HFFc6 (cell line): ENCODE data around the gene MCM10. TPM values are rescaled to one million over a fixed set of nuclear protein-coding genes. Genes with fewer than 3 reads are reported as not detected.

Source experiments
- DNase-seq: peaks from one replicate; pipeline ENCODE4 v3.0.0-alpha.2; 2018
- H3K27ac Mint-ChIP-seq: 2 replicates; pipeline ENCODE4 v1.8.0; 2020; ENCODE audit warnings: mild to moderate bottlenecking, mixed read lengths
- H3K27me3 Mint-ChIP-seq: 2 replicates; pipeline ENCODE4 v1.8.0; 2021; ENCODE audit warnings: mild to moderate bottlenecking, moderate library complexity, mixed read lengths; ENCODE audit not compliant: insufficient read depth
- H3K36me3 Mint-ChIP-seq: 2 replicates; pipeline ENCODE4 v1.8.0; 2021; ENCODE audit warnings: low read depth, mixed read lengths
- H3K4me1 Mint-ChIP-seq: 2 replicates; pipeline ENCODE4 v1.8.0; 2020; ENCODE audit warnings: low read depth, mixed read lengths
- H3K4me3 Mint-ChIP-seq: 2 replicates; pipeline ENCODE4 v1.8.0; 2020; ENCODE audit warnings: mild to moderate bottlenecking, moderate library complexity, mixed read lengths
- H3K9me3 Mint-ChIP-seq: 2 replicates; pipeline ENCODE4 v1.8.0; 2020; ENCODE audit warnings: mild to moderate bottlenecking, mixed read lengths
- long read RNA-seq: library from polyadenylated mRNA; unstranded; transcript quantifications from one replicate; pipeline ENCODE4 v2.0.0, GENCODE V29; 2019
- total RNA-seq, 6 experiments: library from RNA; stranded (reverse); fragmentation: NEBNext Ultra II Directional; extraction: Animal tissue kit (Norgen Biotek cat#: 25700); gene quantifications; 2 replicates in 1 of 6; 3 replicates in 5 of 6; pipeline ENCODE4 v1.2.3, GENCODE V29; 2021
- TF ChIP-seq, protein P1 (sequence below): fragments of 200-600 bp; sonication (generic); IDR thresholded peaks from 2 replicates; pipeline ENCODE4 v1.5.0; 2021; ENCODE audit warnings: antibody characterized with exemption, mild to moderate bottlenecking

Gene MCM10
- 10 to 100 TPM in 5 of 6 experiments, 1 to 10 TPM in 1; 8.3 to 18.4 (median 15.7) TPM for total RNA-seq
- long read RNA-seq, full-length matches to known transcripts, result 2 of 7 reads
- long read RNA-seq, partial matches to known transcripts, result 5 of 7 reads
- long read RNA-seq, other reads (novel, unspliced or antisense), result 0 of 7 reads

DNA sequence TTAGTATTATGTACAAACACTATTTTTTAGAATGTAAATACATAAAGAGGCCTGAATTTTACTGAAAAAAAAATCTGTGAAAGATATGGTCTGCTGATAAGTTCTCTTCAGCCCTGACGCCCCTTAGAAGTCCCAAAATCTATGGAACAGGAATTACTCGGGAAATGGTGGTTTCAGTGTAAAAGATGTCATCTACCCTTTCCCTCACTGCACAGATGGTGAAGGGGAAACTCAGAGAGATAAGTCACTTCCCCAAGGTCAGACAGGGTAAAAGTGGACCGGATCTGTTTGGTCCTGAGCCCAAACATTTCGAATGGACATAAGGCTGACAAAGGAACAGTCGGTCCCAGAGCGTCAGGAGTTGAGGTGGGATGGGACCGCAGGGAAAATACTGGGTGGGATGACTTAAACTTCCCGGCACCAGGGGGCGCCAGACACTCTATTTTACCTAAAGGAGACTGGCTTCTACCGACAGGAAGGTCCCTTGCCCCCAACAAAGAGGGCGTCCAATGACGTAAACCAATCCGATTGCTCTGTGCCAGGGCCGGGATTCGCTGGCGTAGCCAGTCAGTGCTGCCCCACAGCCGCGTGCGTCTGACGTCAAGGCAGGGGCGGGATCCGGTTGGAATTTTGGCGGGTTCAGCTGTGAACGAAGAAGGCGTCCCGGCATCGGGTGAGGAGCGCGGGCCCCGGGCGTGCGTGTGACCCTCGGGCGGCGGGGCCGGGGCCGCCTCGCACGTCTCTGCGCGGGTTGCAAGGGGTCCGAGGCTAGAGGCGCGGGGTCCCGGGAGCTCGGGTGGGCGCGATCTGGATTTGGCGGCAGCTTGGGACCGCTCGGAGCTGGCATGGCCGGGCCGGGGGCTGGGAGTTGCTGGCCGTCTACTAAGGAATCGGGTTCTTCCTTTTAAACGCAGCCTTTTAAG lies at the start of gene MCM10:
MCM10 (plus strand) TSS at position 625 of the 923 bp plus-strand sequence. CDS start 2,645 bp downstream, outside the sequence.
- H3K4me1 Mint-ChIP-seq, result peaks cover 26% of the 10 kb centered on the region
- TF ChIP-seq, protein P1, sequence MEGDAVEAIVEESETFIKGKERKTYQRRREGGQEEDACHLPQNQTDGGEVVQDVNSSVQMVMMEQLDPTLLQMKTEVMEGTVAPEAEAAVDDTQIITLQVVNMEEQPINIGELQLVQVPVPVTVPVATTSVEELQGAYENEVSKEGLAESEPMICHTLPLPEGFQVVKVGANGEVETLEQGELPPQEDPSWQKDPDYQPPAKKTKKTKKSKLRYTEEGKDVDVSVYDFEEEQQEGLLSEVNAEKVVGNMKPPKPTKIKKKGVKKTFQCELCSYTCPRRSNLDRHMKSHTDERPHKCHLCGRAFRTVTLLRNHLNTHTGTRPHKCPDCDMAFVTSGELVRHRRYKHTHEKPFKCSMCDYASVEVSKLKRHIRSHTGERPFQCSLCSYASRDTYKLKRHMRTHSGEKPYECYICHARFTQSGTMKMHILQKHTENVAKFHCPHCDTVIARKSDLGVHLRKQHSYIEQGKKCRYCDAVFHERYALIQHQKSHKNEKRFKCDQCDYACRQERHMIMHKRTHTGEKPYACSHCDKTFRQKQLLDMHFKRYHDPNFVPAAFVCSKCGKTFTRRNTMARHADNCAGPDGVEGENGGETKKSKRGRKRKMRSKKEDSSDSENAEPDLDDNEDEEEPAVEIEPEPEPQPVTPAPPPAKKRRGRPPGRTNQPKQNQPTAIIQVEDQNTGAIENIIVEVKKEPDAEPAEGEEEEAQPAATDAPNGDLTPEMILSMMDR, result peak; percentile 96
- peak; percentile 100 for DNase-seq

DNA sequence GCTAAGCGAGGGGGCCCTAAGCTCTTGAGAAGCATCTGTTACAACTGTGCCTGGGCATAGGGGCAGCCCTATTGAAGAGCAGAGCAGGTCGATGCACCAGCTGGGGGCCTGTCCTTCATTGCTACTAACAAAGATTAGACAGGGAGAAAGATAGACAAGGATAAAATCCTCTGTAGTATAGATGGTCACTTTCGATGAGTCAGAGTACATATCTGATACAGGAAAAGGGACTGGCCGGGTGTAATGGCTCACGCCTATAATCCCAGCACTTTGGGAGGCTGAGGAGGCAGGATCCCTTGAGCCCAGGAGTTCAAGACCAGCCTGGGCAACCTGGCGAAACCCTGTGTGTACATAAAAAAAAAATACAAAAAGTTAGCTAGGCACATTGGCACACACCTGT lies 47.8 kb upstream of the MCM10 start:
- Mint-ChIP-seq H3K27ac (no peak overlapping the region), H3K4me1 (no peaks in the 10 kb centered on the region), H3K27me3 (no peaks in the 10 kb centered on the region), H3K4me3 (no peak overlapping the region), H3K36me3 (peaks cover 42% of the 10 kb centered on the region), H3K9me3 (no peaks in the 10 kb centered on the region)
- DNase-seq, result no peak
- TF ChIP-seq, protein P1, result no peak

More for the DNA sequence above, at the start of gene MCM10:
- Mint-ChIP-seq H3K36me3 (peaks cover 5% of the 10 kb centered on the region), H3K9me3 (no peaks in the 10 kb centered on the region), H3K27me3 (no peaks in the 10 kb centered on the region; the same call in none of the 2 replicates), H3K27ac (peak within 1 kb of the TSS; percentile 75), H3K4me3 (peak within 1 kb of the TSS; percentile 87)

DNA sequence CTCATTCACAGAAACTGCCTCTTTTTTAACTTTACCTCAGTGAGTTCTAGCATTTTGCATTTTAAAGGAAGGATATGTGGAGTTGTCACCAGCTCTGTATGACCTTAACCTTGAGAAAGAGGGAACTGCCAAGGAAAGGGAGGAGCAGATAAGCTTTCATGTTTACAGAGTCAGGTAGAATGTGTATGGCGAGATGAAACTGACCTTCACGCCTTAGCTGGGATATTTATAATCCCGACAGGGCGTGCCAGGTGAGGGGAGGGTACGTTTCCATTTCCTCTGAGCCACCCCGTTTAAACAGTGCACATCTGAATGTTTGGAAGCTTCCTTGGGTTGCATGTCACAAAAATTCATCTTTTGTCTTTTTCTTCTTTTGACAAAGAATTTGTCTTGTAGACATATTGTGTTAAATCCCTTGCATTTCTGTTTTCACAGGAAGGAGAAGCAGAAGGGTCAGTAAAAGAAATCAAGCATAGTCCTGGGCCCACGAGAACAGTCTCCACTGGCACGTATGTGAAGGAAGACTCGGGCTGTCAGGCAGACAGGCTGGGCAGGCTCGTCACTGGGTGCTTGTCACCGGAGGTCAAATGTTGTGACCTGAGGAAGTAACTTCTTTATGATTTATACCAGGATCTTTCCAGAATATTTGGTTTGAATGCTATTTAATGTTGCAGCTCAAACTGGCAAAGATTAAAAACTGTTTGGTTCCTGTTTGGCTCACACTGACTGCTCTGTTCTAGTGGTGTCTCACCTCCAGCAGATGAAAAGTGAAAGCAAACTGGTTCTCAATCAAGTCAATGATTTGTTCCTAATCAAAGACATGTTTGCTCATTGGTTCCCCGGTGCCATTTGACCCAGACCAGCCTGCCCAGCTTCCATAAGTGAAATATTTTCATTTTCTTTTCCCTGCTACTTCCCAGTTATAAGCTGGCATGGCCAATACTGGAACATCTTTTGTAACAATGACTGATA lies 45.2 kb upstream of the MCM10 start:
- Mint-ChIP-seq H3K4me1 (no peaks in the 10 kb centered on the region), H3K4me3 (no peak overlapping the region), H3K27me3 (no peaks in the 10 kb centered on the region), H3K36me3 (peaks cover 53% of the 10 kb centered on the region), H3K9me3 (no peaks in the 10 kb centered on the region), H3K27ac (no peak overlapping the region)
- TF ChIP-seq, protein P1, result no peak
- DNase-seq, result no peak

DNA sequence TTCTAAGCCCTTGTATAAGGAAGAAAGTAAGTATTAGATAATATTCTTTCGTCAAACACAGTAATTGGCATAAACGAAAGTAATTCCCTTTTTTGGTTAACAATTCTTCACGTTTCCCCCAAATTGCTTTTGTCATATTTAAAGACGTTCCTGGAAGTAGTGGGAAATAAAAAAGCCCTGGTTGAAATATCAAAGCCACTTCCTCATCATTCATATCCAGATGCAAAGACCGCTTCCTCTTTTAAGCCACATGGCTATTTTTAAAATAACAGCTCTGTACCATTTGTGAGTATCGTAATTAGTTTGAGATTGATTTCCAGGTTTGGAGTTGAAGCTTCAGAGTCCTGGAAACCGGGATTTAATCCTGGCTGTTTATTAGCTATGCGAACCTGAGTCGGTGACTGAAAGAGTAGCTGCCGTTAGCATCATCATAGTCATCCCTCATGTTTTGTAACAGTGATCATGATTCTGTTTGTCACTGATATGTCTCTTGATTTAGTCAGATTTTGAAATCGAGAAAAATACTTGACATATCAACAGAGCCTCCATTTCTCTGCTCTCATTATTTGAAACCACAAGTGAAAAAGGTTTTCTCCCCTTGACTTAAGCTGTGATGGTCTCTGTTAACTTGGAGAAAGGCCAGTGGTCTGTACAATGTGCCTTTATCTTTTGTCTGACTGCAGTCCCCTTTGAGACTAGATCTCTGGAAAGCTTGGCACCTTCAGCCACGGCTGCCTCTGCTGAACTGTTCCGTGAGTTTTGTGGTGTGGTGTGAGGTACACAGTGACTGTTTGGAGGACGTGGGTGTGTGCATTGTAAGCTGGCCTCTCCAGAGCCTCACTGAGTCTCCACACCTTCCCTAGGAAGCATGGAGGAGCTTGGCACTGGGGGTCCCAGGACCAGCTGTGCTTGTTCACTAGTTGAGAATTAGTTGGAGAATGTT lies 43.2 kb upstream of the MCM10 start:
- Mint-ChIP-seq H3K27me3 (no peaks in the 10 kb centered on the region), H3K4me3 (no peak overlapping the region), H3K4me1 (no peaks in the 10 kb centered on the region), H3K9me3 (no peaks in the 10 kb centered on the region), H3K36me3 (peaks cover 60% of the 10 kb centered on the region), H3K27ac (peak overlapping the region; percentile 3; the same call in 1 of the 2 replicates)
- TF ChIP-seq, protein P1, result no peak
- DNase-seq, result no peak
